HG03097 (cell line): ENCODE data around the gene SDHAF3.
"Not testable (repeated sequence)": the region's sequence is repeated elsewhere in the genome, so short reads cannot be mapped to it uniquely, and the experiment has no call there.

Experiments
- ATAC-seq: cut with Tn5 transposase; IDR thresholded peaks from one replicate; pipeline ENCODE4 v1.9.1; 2021; ENCODE audit not compliant: unreplicated experiment, low FRiP score

Gene SDHAF3

DNA sequence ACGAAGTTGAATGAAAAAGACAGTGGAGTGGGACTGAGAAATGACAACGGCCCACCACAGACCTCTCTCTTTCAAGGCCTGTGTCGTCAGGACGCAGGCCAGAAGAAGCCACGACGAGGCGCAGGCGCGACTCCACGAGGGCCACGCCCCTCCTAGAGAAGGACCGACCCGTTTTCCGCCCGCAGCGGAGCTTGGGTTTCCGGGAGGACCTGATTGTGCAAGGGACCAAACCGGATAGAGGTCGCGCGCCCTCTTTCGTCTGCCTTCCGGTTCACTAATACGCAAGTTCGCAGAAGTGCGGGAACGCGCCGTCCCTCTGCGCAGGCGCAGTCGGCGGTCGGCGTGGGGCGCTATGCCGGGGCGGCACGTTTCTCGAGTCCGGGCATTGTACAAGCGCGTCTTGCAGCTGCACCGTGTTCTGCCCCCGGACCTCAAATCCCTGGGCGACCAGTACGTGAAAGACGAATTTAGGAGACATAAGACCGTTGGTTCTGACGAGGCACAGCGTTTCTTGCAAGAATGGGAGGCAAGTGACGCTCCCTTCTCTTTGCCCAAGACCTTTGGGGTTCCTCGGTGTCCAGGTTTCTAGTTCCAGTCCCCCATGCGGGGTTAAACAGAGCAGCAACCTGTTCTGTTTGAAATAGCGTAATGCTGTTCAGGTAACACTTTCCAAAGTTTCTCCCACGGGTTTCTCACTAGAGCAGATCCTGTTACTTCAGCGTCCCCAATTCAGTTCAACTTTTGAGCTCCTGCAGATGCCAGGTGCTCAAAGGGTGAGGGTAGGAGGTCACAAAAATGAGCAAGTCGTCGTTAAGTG, at the start of gene SDHAF3:
SDHAF3 (plus strand) TSS at position 327 of the 817 bp plus-strand sequence; CDS start at position 353, 26 bp downstream.
- ATAC-seq: peak; percentile 97

DNA sequence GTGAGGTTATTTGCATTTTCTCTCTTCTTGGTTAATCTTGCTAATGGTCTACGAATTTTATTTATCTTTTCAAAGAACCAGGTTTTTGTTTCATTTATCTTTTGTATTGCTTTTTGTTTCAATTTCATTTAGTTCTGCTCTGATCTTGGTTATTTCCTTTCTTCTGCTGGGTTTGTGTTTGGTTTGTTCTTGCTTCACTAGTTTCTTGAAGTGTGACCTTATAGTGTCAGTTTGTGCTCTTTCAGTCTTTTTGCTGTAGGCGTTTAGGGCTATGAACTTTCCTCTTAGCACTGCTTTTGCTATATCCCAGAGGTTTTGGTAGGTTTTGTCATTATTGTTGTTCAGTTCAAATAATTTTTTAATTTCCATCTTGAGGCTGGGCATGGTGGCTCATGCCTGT, 45.5 kb upstream of the SDHAF3 start:
- not testable (repeated sequence) for ATAC-seq

DNA sequence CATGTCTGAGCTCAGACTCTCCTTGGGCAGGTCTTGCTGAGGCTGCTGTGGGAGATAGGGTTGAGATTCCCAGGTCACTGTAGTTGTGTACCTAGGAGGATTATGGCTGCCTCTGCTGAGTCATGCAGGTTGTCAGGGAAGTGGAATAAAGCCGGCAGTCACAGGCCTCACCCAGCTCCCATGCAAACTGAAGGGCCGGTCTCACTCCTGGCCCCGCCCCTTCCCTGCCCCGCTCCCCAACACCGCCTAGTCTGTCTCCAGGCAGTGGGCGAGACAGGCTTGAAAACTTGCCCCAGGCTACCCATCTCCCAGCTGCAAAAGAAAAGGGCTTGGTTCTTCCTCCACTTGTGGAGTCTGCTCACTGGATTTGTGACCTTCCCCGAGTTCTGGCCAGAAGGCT, 41.6 kb upstream of the SDHAF3 start:
- no peak for ATAC-seq

DNA sequence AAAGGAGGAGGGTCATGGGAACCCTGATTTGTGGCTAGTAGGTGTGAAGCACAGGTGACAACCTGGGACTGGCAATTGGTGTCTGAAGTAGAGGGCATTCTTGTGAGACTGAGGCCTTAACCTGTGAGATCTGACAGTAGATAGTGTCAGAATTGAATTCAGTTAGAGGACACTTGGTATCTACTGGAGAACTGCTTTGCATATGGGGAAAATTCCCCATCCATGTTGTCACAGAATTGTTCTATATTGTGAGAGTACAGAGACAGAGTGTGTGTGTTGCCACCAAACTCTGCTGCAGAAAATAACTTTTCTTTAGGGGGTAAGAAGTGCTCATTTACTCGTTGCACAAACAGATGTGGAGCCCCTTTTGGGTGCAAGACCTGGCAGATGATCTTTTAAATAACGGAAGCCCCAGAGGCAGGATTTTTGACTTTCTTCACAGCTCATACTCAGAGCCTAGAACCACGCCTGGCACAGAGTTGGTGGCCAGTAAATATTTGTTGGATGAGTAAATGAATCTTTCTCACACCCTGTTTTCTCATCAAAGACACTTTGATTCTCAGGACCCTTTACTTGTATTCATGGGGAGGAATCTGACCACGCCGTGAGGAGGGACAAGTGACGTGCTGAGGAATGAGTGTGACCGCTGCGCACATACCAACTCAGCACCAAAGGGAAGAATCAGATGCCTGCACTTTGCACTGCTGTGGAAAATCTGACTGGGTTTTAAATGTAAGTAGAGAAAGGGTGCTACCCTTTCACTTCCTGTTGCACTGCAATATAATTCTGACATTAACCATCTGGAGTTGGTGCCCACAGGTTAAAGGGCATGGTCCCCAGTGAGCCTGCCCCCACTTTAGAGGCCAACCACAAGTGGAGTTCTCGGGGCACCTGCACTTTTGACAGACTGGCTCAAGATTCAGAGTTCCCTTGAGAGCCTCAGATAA, 39.2 kb upstream of the SDHAF3 start:
- peak; percentile 65 for ATAC-seq

DNA sequence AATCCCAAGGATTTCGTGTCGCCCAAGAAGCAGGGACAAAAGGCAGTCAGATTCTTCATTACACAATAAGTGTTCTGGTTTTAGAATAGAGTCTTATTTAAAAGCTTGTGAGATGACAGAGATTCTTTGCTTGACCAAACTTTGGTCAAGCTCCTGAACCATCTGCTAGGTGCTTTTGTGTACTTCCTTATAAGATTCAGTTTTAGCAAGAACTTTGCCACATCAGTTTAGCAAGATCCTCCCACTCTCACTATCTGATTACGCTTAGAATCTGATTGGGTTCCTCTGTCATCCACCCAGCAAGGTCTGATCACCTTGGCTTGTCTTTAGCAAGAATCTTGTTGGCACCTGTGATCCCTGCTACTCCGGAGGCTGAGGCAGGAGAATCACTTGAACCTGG, 38.2 kb upstream of the SDHAF3 start:
- no peak for ATAC-seq

DNA sequence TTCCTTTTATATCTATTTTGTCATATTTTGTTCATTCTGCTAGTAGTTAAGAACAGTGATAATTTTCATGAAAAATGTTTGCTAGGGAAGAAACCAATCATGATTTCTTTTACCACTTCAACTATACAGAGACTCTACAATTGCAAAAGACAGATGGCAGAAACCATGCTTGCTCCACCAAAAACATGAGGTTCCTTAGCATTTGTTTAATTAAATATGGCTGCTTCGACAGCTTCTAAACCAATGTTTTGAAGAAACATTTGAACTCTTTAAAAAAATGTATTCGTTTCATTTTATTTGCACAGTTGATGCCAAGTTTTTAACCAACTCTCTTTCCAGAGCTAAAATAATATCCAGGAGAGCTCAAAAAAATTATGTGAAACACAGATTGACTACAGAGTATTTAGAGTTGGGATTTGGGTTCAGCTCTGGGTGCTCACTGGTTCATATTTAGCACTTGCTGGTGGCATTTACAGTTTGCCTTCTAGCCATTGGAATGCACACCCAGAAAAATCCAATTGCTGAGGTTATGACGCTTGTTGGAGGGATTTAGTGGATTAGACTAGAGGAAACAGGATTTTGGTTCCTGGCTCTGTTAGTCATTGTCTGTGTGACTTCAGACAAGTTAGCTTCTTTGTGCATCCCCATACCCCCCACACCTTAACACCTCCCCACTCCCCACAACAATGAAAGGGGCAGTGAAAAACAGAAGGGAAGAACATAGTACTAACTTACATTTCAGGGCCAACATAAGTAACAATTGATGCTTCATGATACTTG, 35.8 kb upstream of the SDHAF3 start:
- no peak for ATAC-seq

DNA sequence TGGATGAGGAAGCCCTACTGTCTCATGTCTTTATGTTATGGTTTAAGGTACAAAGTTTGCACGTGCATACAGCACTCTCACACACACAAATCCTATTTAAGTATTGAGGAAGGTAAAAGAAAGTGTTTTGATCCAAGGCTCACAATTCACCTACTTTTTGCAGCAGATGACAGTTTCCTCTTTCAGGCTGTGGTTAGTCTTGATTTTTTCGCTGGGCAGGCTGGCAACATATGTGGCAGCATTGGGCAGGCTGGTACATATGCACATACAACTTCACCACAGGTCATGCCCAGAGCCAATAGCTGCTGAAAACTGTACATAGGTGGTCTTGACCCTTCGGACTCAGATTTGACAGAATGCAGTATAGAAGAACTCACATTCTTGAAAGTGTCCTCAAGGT, 29.1 kb upstream of the SDHAF3 start:
- ATAC-seq: no peak

DNA sequence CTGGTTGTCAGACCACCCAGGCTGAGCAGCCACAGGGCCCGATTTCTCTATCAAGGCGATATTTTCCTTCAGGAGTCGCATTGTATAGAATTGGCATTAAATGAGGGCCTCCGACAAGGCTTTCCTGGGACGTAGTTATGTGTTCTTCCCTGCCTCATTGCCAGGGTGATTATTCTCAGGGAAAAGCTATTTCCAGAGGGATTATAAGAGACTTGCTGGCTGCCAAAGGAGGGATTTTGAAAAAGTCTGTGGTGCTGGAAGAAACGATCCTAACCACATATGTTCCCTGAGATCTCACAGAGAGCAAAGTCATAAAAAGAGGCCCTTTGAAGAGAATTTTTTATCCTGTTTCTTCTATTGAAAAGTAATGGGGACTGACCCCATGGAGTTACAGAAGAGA, 27.7 kb upstream of the SDHAF3 start:
- ATAC-seq: no peak

DNA sequence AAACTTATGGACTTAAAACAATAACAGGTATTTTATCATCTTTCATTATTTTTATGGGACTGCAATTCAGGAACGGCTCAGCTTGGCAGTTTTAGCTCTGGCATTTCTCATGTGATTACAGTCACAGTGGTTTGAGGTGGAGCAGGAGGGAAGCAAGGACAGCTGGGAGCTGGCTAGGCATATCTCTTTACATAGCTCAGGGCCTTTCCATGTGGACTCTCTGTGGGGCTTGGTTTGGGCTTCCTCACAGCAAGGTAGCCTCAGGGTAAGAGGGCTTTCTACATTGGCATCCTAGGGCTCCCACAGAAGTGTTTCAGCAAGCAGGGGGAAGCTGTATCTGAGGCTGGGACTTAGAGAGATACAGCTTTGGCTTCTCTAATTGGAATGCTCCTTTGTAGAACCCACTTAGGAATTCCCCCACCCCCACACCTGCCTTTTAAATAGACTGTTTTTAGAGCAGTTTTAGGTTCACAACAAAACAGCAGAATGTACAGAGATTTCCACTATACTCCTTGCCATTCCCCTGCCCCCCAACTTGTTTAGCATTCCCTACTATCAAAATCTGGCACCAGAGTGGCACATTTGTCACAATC, 26.6 kb upstream of the SDHAF3 start:
- no peak for ATAC-seq

DNA sequence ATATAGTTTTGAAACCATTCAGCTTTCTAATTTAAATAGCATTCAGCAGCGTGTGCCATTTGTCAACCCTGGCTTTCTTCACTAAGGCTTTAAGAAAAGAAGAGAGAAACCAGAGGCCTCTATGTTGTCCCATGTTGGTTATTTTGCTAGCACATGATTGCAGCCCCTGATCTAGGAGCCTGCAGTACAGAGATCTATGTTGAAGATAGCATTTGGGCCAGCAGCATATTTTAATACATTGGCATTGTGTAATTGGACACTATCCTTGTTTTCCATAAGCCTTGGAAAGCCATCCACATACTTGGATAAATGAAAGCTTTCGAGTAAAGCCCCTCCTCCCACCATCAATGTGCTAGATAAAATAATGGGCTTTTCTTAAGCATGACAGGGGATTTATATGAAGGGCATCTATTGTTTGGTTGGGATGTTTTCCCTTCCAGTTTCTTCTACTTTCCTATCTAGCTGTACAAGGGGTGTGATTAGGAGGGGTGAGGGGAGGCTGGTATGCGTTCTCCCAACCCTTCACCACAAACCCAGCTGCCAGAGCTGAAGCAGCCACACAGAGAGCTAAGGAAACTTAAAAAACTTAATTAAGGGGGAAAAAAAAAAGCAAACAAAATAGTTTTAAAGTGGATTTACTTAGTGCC, 23.1 kb upstream of the SDHAF3 start:
- ATAC-seq: no peak

DNA sequence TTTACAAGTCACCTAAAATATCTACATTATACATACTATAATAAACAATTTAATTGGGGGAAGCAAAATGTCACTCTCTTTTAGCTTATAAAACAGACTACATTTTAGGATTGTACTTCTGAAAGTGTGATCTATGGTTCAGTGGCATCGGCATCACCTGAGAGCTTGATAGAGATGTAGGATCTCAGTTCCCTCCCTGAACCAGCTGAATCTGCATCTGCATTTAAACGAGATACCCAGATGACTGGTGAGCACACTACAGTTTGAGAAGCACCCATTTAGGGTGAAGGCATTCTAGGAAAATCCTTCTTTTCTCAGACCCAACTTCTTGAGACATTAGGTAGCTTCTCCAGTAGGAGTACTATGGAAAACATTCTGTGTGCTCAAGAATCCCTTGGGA, 21.5 kb upstream of the SDHAF3 start:
- ATAC-seq: no peak

DNA sequence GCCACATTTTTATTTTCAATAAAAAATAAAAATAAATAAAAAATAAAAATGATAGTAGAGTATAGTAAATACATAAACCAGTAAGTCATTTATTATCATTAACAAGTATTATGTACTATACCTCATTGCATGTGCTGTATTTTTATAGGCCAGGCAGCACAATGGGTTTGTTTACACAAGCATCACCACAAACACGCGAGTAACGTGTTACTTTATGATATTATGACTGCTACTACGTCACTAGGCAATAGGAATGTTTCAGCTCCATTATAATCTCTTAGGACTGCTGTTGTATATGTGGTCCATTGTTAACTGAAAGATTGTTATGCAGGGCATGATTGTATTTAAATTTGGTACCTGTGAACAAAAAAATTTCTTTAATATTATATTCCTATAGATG, 20.8 kb upstream of the SDHAF3 start:
- no peak for ATAC-seq

DNA sequence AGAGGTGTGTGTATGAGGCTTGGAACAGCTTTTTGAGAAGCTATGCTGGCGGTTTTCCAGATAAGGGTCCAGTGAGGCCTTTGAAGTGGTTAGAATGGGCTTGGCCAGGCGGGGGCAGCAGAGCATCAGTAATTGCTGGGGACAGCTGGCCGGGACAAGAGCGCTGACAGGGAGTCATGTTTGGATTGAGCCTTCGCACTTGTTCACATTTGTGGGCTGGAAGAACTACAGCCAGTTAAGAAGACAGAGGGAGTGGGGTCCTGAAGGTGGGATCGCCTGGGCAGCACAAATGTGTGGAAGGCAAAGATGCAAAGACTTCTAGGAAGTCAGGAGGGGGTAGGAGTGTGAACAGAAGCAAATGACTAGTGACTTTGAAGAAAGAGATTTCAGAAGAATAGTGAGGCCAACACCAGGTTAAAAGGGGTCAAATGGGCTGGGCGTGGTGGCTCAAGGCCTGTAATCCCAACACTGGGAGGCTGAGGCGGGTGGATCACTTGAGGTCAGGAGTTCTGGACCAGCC, 12.7 kb upstream of the SDHAF3 start:
- peak; percentile 95 for ATAC-seq

DNA sequence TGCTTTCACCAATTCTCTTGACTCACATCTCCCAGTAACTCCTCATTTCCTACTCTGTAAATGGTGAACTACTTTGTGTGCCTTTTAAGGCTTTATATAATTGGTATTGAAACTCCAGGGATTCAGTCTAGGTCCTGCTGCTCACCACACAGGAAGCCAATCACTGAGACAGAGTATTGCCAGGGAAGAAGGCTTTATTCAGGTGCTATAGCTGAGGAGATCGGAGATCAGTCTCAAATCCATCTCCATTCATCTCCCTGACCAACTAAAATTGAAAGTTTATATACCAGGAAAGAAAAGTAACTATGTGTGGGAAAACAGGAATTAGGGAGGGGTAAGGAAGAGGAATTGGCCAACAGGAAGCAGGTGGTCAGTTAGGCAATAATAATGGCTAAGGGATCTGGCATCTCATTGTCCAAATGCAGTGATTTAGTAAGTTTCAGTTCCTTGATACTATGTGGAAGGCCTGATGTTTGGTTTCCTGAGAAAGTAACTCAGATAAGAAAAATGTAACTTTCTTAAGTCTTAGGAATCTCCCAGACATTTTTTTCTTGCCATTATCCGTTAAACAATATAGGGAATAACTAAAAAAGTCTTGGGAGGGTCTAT, 10.2 kb upstream of the SDHAF3 start:
- no peak for ATAC-seq

DNA sequence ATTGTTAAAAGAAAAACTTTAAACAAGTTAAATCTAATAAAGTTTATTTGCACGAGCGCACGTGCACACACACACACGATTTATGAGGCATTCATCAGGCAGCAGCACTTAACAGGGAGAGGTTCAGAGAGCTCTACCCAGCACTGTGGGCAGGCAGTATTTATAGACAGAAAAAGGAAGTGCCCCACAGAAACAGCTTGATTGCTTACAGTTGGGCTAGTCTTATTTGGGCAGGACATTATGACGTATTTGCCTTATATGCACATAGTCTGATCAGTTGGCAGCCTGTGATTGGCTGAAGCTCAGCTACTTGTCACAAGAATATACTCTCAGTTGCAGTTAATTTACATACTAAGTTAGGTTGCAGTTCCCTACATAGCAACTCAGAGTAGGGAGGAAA, 1.2 kb upstream of the SDHAF3 start:
- no peak for ATAC-seq

DNA sequence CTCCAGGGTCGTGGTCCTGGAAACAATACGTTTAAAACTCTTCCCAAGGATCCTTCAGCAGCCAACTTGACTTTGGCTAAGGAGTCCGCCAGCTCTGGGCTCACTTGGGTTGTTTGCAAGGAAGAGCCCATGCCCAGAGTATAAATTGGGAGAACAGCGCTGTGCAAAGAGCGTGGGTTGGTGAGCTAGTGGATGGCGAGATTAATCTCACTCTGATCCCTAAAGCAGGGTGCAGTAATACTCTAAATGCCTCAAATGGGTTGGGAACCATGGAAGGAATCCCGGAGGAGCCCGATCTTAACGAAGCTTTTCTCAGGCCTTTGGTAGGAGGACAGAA, 495 bp upstream of the SDHAF3 start:
- no peak for ATAC-seq

DNA sequence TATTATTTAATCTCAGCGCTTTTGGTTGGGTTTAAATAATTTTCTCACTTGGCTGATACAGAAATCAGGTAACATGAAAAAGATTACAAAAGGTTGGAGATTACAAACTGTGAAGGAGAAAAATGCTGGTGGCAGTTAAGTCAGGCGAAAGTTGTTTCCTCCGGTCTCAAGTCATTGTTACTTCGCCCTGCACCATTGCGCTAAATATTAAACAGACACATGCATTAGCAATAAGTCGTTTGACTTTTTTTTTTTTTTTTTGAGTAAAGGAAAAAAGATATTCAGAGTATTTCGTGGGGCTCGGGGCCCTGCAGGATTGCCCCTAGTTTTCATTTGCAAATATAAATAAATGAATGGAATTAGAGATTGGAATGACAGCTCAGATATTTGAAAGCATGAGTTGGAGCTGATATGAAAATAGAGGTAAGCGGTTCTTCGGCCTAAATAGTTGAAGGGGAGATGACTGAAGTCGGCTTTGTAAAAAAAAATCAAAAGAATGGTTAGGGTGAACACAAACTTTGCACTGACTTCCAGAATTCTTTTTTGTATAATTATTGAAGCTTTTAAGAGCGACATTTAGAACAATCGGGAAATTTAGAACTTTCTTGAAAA, 914 bp downstream of the SDHAF3 start:
- no peak for ATAC-seq

DNA sequence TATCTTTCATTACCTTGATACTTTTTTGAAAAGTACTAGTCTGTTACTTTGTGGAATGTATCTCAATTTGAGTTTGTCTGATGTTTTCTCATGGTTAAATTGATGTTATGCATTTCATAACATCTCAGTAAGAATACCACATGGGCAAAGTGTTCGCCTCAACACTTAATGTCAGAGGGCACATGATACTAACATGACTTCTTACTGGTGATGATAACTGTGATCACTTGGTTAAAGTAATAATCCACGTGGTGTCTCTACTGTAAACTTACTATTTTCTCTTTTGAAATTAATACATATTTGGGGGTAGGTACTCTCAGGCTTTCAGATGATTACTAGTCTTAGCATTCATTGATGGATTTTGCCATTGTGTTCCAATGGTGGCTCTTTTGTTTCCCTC, 2.2 kb downstream of the SDHAF3 start:
- no peak for ATAC-seq
